HG03159 (cell line): ENCODE results near the gene PARD3.

Experiments used
- ATAC-seq: cut with Tn5 transposase; IDR thresholded peaks from one replicate; pipeline ENCODE4 v1.9.1; 2021; ENCODE audit warnings: mild to moderate bottlenecking, moderate library complexity; ENCODE audit not compliant: unreplicated experiment

PARD3 gene

GRCh38 chr10:34156781-34157425, 658.2 kb downstream of the PARD3 start:
- no peak for ATAC-seq

GRCh38 chr10:34155812-34156211, 659.3 kb downstream of the PARD3 start:
- ATAC-seq = no peak

GRCh38 chr10:34154383-34154900, 660.7 kb downstream of the PARD3 start:
- ATAC-seq = no peak

GRCh38 chr10:34153663-34154382, 661.3 kb downstream of the PARD3 start:
- no peak for ATAC-seq

GRCh38 chr10:34152434-34152833, 662.7 kb downstream of the PARD3 start:
- no peak for ATAC-seq

- no peak for ATAC-seq
Measured at GRCh38 chr10:34151931-34152330, 663.2 kb downstream of the PARD3 start.

- ATAC-seq = no peak
Measured at GRCh38 chr10:34151481-34151880, 663.6 kb downstream of the PARD3 start.

GRCh38 chr10:34150103-34150502, 665.0 kb downstream of the PARD3 start:
- ATAC-seq = no peak

GRCh38 chr10:34148305-34148657, 666.8 kb downstream of the PARD3 start:
- ATAC-seq = no peak

GRCh38 chr10:34147641-34148304, 667.3 kb downstream of the PARD3 start:
- ATAC-seq = no peak

- ATAC-seq = no peak
Measured at GRCh38 chr10:34145715-34146114, 669.4 kb downstream of the PARD3 start.

- no peak for ATAC-seq
Measured at GRCh38 chr10:34143466-34143865, 671.6 kb downstream of the PARD3 start.

- ATAC-seq = no peak
Measured at GRCh38 chr10:34141032-34141680, 673.9 kb downstream of the PARD3 start.

- ATAC-seq = no peak
Measured at GRCh38 chr10:34139559-34139958, 675.5 kb downstream of the PARD3 start.

- ATAC-seq = no peak
Measured at GRCh38 chr10:34137955-34138354, 677.1 kb downstream of the PARD3 start.

GRCh38 chr10:34137201-34137600, 677.9 kb downstream of the PARD3 start:
- no peak for ATAC-seq

- peak; percentile 90 for ATAC-seq
Measured at GRCh38 chr10:34135515-34135914, 679.6 kb downstream of the PARD3 start.

- no peak for ATAC-seq
Measured at GRCh38 chr10:34134602-34135001, 680.5 kb downstream of the PARD3 start.

GRCh38 chr10:34133406-34133805, 681.7 kb downstream of the PARD3 start:
- ATAC-seq = no peak

GRCh38 chr10:34131152-34131551, 683.9 kb downstream of the PARD3 start:
- ATAC-seq = no peak

- ATAC-seq = no peak
Measured at GRCh38 chr10:34127676-34128075, 687.4 kb downstream of the PARD3 start.
